Measurements from ENCODE around the gene RHOV.

The RHOV gene

GRCh38 chr15:40859206-40859851 is 14.7 kb downstream of the RHOV start:
- no peak for TF ChIP-seq POU6F1 (CRISPR knock-in tag; IDR thresholded peaks at IDR 0.05; ENCODE audit: borderline replicate concordance, low read depth)
- TF ChIP-seq TCF4 (CRISPR knock-in tag; IDR thresholded peaks at IDR 0.05; ENCODE audit: borderline replicate concordance): no peak
- TF ChIP-seq ZNF70 (CRISPR knock-in tag; IDR thresholded peaks at IDR 0.05): no peak
- no peak for TF ChIP-seq GLIS3 (CRISPR knock-in tag; IDR thresholded peaks at IDR 0.05)
- TF ChIP-seq CREB5 (CRISPR knock-in tag; IDR thresholded peaks at IDR 0.05; ENCODE audit: low read depth): no peak
- TF ChIP-seq TSHZ2 (CRISPR knock-in tag; IDR thresholded peaks at IDR 0.05): no peak
- TF ChIP-seq CSRNP3 (CRISPR knock-in tag; IDR thresholded peaks at IDR 0.05): no peak
- ATAC-seq: peak; percentile 91

GRCh38 chr15:40858706-40859105 is 15.3 kb downstream of the RHOV start:
- no peak for TF ChIP-seq POU6F1 (CRISPR knock-in tag; IDR thresholded peaks at IDR 0.05; ENCODE audit: borderline replicate concordance, low read depth)
- TF ChIP-seq RARB (CRISPR knock-in tag; IDR thresholded peaks at IDR 0.05): no peak
- no peak for TF ChIP-seq PATZ1 (CRISPR knock-in tag; IDR thresholded peaks at IDR 0.05; ENCODE audit: borderline replicate concordance)
- no peak for TF ChIP-seq ZFP3 (CRISPR knock-in tag; IDR thresholded peaks at IDR 0.05)
- no peak for TF ChIP-seq TCF4 (CRISPR knock-in tag; IDR thresholded peaks at IDR 0.05; ENCODE audit: borderline replicate concordance)
- no peak for ATAC-seq

GRCh38 chr15:40857601-40858341 is 16.3 kb downstream of the RHOV start:
- TF ChIP-seq BACH2 (CRISPR knock-in tag; IDR thresholded peaks at IDR 0.05; ENCODE audit: borderline replicate concordance) (no peak), RARB (CRISPR knock-in tag; IDR thresholded peaks at IDR 0.05) (no peak), GLIS3 (CRISPR knock-in tag; IDR thresholded peaks at IDR 0.05) (no peak), ZFP30 (CRISPR knock-in tag; IDR thresholded peaks at IDR 0.05) (no peak), ZFP3 (CRISPR knock-in tag; IDR thresholded peaks at IDR 0.05) (no peak)
- ATAC-seq: peak; percentile 93

GRCh38 chr15:40856746-40857145 is 17.3 kb downstream of the RHOV start:
- TF ChIP-seq RARB (CRISPR knock-in tag; IDR thresholded peaks at IDR 0.05): no peak
- TF ChIP-seq GLIS3 (CRISPR knock-in tag; IDR thresholded peaks at IDR 0.05): no peak
- no peak for TF ChIP-seq ZFP30 (CRISPR knock-in tag; IDR thresholded peaks at IDR 0.05)
- ATAC-seq: no peak
